NCI-H1092 (cell line): Measurements from ENCODE around the gene TRIP12.
A peak's percentile ranks its signal among the peaks of the same experiment; 100 is the strongest.
"Not testable (repeated sequence)": the region's sequence is repeated elsewhere in the genome, so short reads cannot be mapped to it uniquely, and the experiment has no call there.

ENCODE experiments used
- DNase-seq: peaks from one replicate; lab custom pipeline; 2025; lab: John Stamatoyannopoulos, UW

Gene TRIP12

GRCh38 chr2:229831805-229832509, 89.9 kb downstream of the TRIP12 start:
- DNase-seq, result no peak

GRCh38 chr2:229825476-229825875, 96.3 kb downstream of the TRIP12 start:
- DNase-seq, result no peak

- DNase-seq, result no peak
Observed at GRCh38 chr2:229821316-229821715, 100.5 kb downstream of the TRIP12 start.

GRCh38 chr2:229818230-229818629, 103.6 kb downstream of the TRIP12 start:
- no peak for DNase-seq

GRCh38 chr2:229815858-229816257, 106.0 kb downstream of the TRIP12 start:
- DNase-seq, result no peak

- DNase-seq, result no peak
Observed at GRCh38 chr2:229815342-229815741, 106.5 kb downstream of the TRIP12 start.

- no peak for DNase-seq
Observed at GRCh38 chr2:229810786-229811185, 111.0 kb downstream of the TRIP12 start.

- no peak for DNase-seq
Observed at GRCh38 chr2:229805559-229805958, 116.2 kb downstream of the TRIP12 start.

- DNase-seq, result no peak
Observed at GRCh38 chr2:229802785-229803184, 119.0 kb downstream of the TRIP12 start.

- DNase-seq, result peak; percentile 15
Observed at GRCh38 chr2:229800997-229801754, 120.6 kb downstream of the TRIP12 start.

GRCh38 chr2:229798446-229799155, 123.2 kb downstream of the TRIP12 start:
- no peak for DNase-seq

GRCh38 chr2:229795058-229795457, 126.8 kb downstream of the TRIP12 start:
- no peak for DNase-seq

GRCh38 chr2:229794636-229795035, 127.2 kb downstream of the TRIP12 start:
- no peak for DNase-seq

GRCh38 chr2:229786289-229786688, 135.5 kb downstream of the TRIP12 start:
- DNase-seq, result not testable (repeated sequence)

GRCh38 chr2:229784791-229785190, 137.0 kb downstream of the TRIP12 start:
- no peak for DNase-seq

GRCh38 chr2:229783108-229783721, 138.6 kb downstream of the TRIP12 start:
- no peak for DNase-seq

GRCh38 chr2:229780856-229781773, 140.7 kb downstream of the TRIP12 start:
- DNase-seq, result peak; percentile 1

- no peak for DNase-seq
Observed at GRCh38 chr2:229779650-229780049, 142.2 kb downstream of the TRIP12 start.

GRCh38 chr2:229777716-229778115, 144.1 kb downstream of the TRIP12 start:
- no peak for DNase-seq

GRCh38 chr2:229775614-229776313, 146.0 kb downstream of the TRIP12 start:
- DNase-seq, result no peak

GRCh38 chr2:229774237-229774636, 147.6 kb downstream of the TRIP12 start:
- no peak for DNase-seq
